WTC11 (cell line): ENCODE measurements around the gene EIF4G1. TPM values are rescaled to one million over a fixed set of nuclear protein-coding genes. Genes with fewer than 3 reads are reported as not detected.

Experiments
- ATAC-seq: fragments of 200-7000 bp; cut with Tn5 transposase; 2 replicates; pipeline ENCODE4 v1.10.0; 2021; ENCODE audit warnings: mild to moderate bottlenecking, moderate library complexity
- CTCF ChIA-PET: fragments of 300-600 bp; sonication (Branson Sonifier 250); formaldehyde crosslinking; loops from one replicate; lab custom pipeline; 2021; ENCODE audit warnings: antibody characterized with exemption; lab: Charles Lee
- POLR2A ChIA-PET: fragments of 350-600 bp; sonication (Branson Sonifier 250); formaldehyde crosslinking; loops from one replicate; lab custom pipeline; 2021; ENCODE audit warnings: antibody characterized with exemption; lab: Charles Lee
- DNase-seq: peaks from one replicate; pipeline ENCODE4 v3.0.0; 2021; ENCODE audit warnings: low spot score
- H3K27ac Mint-ChIP-seq: 2 replicates; pipeline ENCODE4 v1.8.0; 2021; ENCODE audit warnings: mixed read lengths
- H3K27me3 Mint-ChIP-seq: 2 replicates; pipeline ENCODE4 v1.8.0; 2021; ENCODE audit warnings: low read depth, mild to moderate bottlenecking, moderate library complexity, mixed read lengths
- H3K36me3 Mint-ChIP-seq: 2 replicates; pipeline ENCODE4 v1.8.0; 2021; ENCODE audit warnings: mixed read lengths
- H3K4me1 Mint-ChIP-seq: 2 replicates; pipeline ENCODE4 v1.8.0; 2022; ENCODE audit warnings: mixed read lengths
- H3K4me3 Mint-ChIP-seq: 2 replicates; pipeline ENCODE4 v1.8.0; 2021; ENCODE audit warnings: mild to moderate bottlenecking, moderate library complexity, mixed read lengths
- H3K9me3 Mint-ChIP-seq: 2 replicates; pipeline ENCODE4 v1.8.0; 2021; ENCODE audit warnings: mixed read lengths
- GTF2I ChIP-seq: fragments of 250-450 bp; sonication (Bioruptor Pico); conservative IDR thresholded peaks from 2 replicates; pipeline ENCODE4 v1.4.0; 2021; ENCODE audit warnings: mild to moderate bottlenecking
- JUN ChIP-seq: sonication (generic); formaldehyde crosslinking; IDR thresholded peaks from 2 replicates; pipeline ENCODE4 v1.8.0; 2023; ENCODE audit warnings: mild to moderate bottlenecking, missing genetic modification reagents
- MAX ChIP-seq: sonication (generic); formaldehyde crosslinking; IDR thresholded peaks from 2 replicates; pipeline ENCODE4 v1.8.0; 2022; ENCODE audit warnings: mild to moderate bottlenecking, missing genetic modification reagents
- MYBL2 ChIP-seq: sonication (generic); formaldehyde crosslinking; IDR thresholded peaks from 2 replicates; pipeline ENCODE4 v1.8.1; 2023; ENCODE audit warnings: mild to moderate bottlenecking, moderate library complexity, missing genetic modification reagents
- NFYB ChIP-seq: sonication (generic); formaldehyde crosslinking; conservative IDR thresholded peaks from 2 replicates; pipeline ENCODE4 v1.8.0; 2022; ENCODE audit warnings: low read depth, missing genetic modification reagents
- NR2C2 ChIP-seq: sonication (generic); formaldehyde crosslinking; IDR thresholded peaks from 2 replicates; pipeline ENCODE4 v1.8.0; 2022; ENCODE audit warnings: mild to moderate bottlenecking, missing genetic modification reagents
- RORB ChIP-seq: fragments of 250-450 bp; sonication (Bioruptor Pico); IDR thresholded peaks from 2 replicates; pipeline ENCODE4 v1.9.0; 2021; ENCODE audit warnings: mild to moderate bottlenecking
- SMAD3 ChIP-seq: sonication (generic); formaldehyde crosslinking; IDR thresholded peaks from 2 replicates; pipeline ENCODE4 v1.8.0; 2022; ENCODE audit warnings: missing genetic modification reagents, mild to moderate bottlenecking, borderline replicate concordance
- SP1 ChIP-seq: sonication (generic); formaldehyde crosslinking; conservative IDR thresholded peaks from 2 replicates; pipeline ENCODE4 v1.8.1; 2022; ENCODE audit warnings: missing genetic modification reagents
- ZNF138 ChIP-seq: sonication (generic); formaldehyde crosslinking; conservative IDR thresholded peaks from 2 replicates; pipeline ENCODE4 v1.8.1; 2022; ENCODE audit warnings: mild to moderate bottlenecking, moderate library complexity, missing genetic modification reagents
- ZNF532 ChIP-seq: fragments of 250-450 bp; sonication (Bioruptor Pico); IDR thresholded peaks from 2 replicates; pipeline ENCODE4 v1.9.0; 2021; ENCODE audit warnings: mild to moderate bottlenecking, borderline replicate concordance
- total RNA-seq: library from RNA; stranded (reverse); gene quantifications from 3 replicates; pipeline ENCODE4 v1.2.3, GENCODE V29; 2021
- TF ChIP-seq, protein P1 (sequence below): sonication (generic); formaldehyde crosslinking; IDR thresholded peaks from 2 replicates; pipeline ENCODE4 v1.8.1; 2022; ENCODE audit warnings: low read depth, mild to moderate bottlenecking, moderate library complexity, missing genetic modification reagents, borderline replicate concordance
- TF ChIP-seq, protein P2 (sequence below): sonication (generic); formaldehyde crosslinking; IDR thresholded peaks from 2 replicates; pipeline ENCODE4 v1.8.0; 2022; ENCODE audit warnings: missing genetic modification reagents

Gene EIF4G1
- total RNA-seq, 1 experiment from 2014 or later = 557 TPM

DNA sequence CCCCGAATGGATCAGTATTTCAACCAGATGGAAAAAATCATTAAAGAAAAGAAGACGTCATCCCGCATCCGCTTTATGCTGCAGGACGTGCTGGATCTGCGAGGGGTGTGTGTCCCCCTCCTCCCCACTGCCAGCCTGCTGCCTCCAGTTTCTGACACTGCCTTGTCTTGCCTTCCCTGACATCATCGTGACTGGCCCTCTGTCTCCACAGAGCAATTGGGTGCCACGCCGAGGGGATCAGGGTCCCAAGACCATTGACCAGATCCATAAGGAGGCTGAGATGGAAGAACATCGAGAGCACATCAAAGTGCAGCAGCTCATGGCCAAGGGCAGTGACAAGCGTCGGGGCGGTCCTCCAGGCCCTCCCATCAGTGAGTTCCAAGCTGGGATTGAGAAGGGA is 10.9 kb downstream of the EIF4G1 start:
- peaks cover 96% of the 10 kb centered on the region for H3K36me3 Mint-ChIP-seq
- no peak overlapping the region for H3K4me3 Mint-ChIP-seq
- H3K27ac Mint-ChIP-seq = no peak overlapping the region
- POLR2A ChIA-PET = no interaction called here
- ATAC-seq (no peak), DNase-seq (no peak)
- no peaks in the 10 kb centered on the region for H3K27me3 Mint-ChIP-seq
- CTCF ChIA-PET = no interaction called here
- H3K4me1 Mint-ChIP-seq = no peaks in the 10 kb centered on the region
- TF ChIP-seq ZNF532 = no peak
- TF ChIP-seq ZNF138 (CRISPR knock-in tag) = no peak
- no peaks in the 10 kb centered on the region for H3K9me3 Mint-ChIP-seq

GRCh38 chr3:184325715-184326369 is 11.4 kb downstream of the EIF4G1 start:
- H3K27me3 Mint-ChIP-seq = no peaks in the 10 kb centered on the region
- ChIA-PET POLR2A (no interaction called here), CTCF (no interaction called here)
- H3K4me1 Mint-ChIP-seq = no peaks in the 10 kb centered on the region
- no peak overlapping the region for H3K27ac Mint-ChIP-seq
- H3K36me3 Mint-ChIP-seq = peaks cover 96% of the 10 kb centered on the region
- no peak for TF ChIP-seq NFYB (CRISPR knock-in tag)
- TF ChIP-seq MAX = no peak
- no peak for DNase-seq
- no peak overlapping the region for H3K4me3 Mint-ChIP-seq
- ATAC-seq = no peak
- no peaks in the 10 kb centered on the region for H3K9me3 Mint-ChIP-seq

DNA sequence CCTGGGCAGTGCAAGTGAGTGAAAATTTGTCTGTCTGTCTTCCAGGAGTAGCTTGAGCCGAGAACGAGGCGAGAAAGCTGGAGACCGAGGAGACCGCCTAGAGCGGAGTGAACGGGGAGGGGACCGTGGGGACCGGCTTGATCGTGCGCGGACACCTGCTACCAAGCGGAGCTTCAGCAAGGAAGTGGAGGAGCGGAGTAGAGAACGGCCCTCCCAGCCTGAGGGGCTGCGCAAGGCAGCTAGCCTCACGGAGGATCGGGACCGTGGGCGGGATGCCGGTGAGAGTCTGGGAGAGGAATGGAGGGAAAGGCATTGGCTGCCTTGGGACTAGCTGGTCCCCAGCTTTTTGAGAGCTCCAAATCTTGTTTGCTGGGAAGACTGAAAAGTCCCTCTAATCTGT is 12.8 kb downstream of the EIF4G1 start:
- Mint-ChIP-seq H3K4me1 (no peaks in the 10 kb centered on the region), H3K27ac (no peak overlapping the region)
- CTCF ChIA-PET = interaction anchor here (1.3 kb wide), 1 partner anchor 44 kb away, joined by 5 read pairs; no protein-coding TSS in a partner anchor

DNA sequence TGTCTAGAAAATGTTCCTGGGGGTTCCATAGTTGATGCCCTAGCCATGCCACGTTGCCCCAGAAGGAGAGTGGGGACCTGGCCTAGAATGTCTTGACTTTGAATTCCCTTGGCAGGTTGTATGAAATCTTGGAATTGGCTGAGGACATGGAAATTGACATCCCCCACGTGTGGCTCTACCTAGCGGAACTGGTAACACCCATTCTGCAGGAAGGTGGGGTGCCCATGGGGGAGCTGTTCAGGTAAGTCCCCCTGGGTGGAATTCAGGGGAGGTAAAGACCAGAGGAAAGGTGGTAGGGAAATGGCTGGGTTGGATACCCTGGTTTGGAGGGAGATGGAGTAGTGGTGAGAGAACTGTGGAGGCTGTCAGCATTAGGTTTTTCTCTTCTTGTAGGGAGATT is 14.1 kb downstream of the EIF4G1 start:
- Mint-ChIP-seq H3K4me1 (no peaks in the 10 kb centered on the region), H3K27ac (no peak overlapping the region), H3K9me3 (no peaks in the 10 kb centered on the region), H3K27me3 (no peaks in the 10 kb centered on the region), H3K4me3 (no peak overlapping the region), H3K36me3 (peaks cover 96% of the 10 kb centered on the region)
- ChIA-PET POLR2A (no interaction called here), CTCF (no interaction called here)
- DNase-seq = no peak
- ATAC-seq = no peak
- TF ChIP-seq JUN (CRISPR knock-in tag) = no peak
- TF ChIP-seq, protein P1, sequence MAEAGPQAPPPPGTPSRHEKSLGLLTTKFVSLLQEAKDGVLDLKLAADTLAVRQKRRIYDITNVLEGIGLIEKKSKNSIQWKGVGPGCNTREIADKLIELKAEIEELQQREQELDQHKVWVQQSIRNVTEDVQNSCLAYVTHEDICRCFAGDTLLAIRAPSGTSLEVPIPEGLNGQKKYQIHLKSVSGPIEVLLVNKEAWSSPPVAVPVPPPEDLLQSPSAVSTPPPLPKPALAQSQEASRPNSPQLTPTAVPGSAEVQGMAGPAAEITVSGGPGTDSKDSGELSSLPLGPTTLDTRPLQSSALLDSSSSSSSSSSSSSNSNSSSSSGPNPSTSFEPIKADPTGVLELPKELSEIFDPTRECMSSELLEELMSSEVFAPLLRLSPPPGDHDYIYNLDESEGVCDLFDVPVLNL = no peak
- no peak for TF ChIP-seq NFYB (CRISPR knock-in tag)
- no peak for TF ChIP-seq RORB
- TF ChIP-seq MYBL2 = no peak
- TF ChIP-seq SMAD3 (CRISPR knock-in tag) = no peak
- no peak for TF ChIP-seq GTF2I
- no peak for TF ChIP-seq NR2C2
- TF ChIP-seq SP1 (CRISPR knock-in tag) = no peak
- TF ChIP-seq, protein P2, sequence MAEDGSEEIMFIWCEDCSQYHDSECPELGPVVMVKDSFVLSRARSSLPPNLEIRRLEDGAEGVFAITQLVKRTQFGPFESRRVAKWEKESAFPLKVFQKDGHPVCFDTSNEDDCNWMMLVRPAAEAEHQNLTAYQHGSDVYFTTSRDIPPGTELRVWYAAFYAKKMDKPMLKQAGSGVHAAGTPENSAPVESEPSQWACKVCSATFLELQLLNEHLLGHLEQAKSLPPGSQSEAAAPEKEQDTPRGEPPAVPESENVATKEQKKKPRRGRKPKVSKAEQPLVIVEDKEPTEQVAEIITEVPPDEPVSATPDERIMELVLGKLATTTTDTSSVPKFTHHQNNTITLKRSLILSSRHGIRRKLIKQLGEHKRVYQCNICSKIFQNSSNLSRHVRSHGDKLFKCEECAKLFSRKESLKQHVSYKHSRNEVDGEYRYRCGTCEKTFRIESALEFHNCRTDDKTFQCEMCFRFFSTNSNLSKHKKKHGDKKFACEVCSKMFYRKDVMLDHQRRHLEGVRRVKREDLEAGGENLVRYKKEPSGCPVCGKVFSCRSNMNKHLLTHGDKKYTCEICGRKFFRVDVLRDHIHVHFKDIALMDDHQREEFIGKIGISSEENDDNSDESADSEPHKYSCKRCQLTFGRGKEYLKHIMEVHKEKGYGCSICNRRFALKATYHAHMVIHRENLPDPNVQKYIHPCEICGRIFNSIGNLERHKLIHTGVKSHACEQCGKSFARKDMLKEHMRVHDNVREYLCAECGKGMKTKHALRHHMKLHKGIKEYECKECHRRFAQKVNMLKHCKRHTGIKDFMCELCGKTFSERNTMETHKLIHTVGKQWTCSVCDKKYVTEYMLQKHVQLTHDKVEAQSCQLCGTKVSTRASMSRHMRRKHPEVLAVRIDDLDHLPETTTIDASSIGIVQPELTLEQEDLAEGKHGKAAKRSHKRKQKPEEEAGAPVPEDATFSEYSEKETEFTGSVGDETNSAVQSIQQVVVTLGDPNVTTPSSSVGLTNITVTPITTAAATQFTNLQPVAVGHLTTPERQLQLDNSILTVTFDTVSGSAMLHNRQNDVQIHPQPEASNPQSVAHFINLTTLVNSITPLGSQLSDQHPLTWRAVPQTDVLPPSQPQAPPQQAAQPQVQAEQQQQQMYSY (CRISPR knock-in tag) = no peak

More for the DNA sequence above, 12.8 kb downstream of the EIF4G1 start:
- Mint-ChIP-seq H3K9me3 (no peaks in the 10 kb centered on the region), H3K36me3 (peaks cover 96% of the 10 kb centered on the region), H3K27me3 (no peaks in the 10 kb centered on the region), H3K4me3 (no peak overlapping the region)
- ATAC-seq (no peak), DNase-seq (no peak)
- POLR2A ChIA-PET = no interaction called here
- TF ChIP-seq, protein P2 (CRISPR knock-in tag) = no peak
